Right lobe of liver (tissue), 6 donors: ENCODE measurements around the gene TRIP11. TPM values are rescaled to one million over a fixed set of nuclear protein-coding genes. Genes with fewer than 3 reads are reported as not detected.
A peak's percentile ranks its signal among the peaks of the same experiment; 100 is the strongest.
"Not testable (repeated sequence)": the region's sequence is repeated elsewhere in the genome, so short reads cannot be mapped to it uniquely, and the experiment has no call there.

ENCODE experiments used
- ATAC-seq, 4 donors: fragments of 200-7000 bp; cut with Tn5 transposase; one replicate each; pipeline ENCODE4 v1.9.1; 2020; ENCODE audit warnings: mild to moderate bottlenecking in 4 of 4, moderate library complexity in 4 of 4
- DNase-seq, 3 donors: peaks; one replicate each; pipeline ENCODE4 v3.0.0-alpha.2; 2020
- H3K27ac ChIP-seq, 3 donors: fragments of 200-600 bp; one replicate each; pipeline ENCODE4 v1.8.0; 2022
- H3K27me3 ChIP-seq, 2 donors: fragments of 200-600 bp; one replicate each; pipeline ENCODE4 v1.8.0; 2022
- H3K36me3 ChIP-seq, 4 donors: fragments of 200-600 bp; sonication (generic) in 1 of 4; one replicate each; pipeline versions ENCODE4 v1.5.1 to v1.8.0; 2017 to 2022; ENCODE audit warnings: control low read depth in 1 of 4
- H3K4me1 ChIP-seq, 4 donors: fragments of 200-600 bp; sonication (generic) in 1 of 4; one replicate each; pipeline versions ENCODE4 v1.5.1 to v1.8.0; 2017 to 2022; ENCODE audit warnings: control low read depth in 1 of 4
- H3K4me3 ChIP-seq, 3 donors: fragments of 200-600 bp; one replicate each; pipeline ENCODE4 v1.8.0; 2022
- H3K9me3 ChIP-seq, 4 donors: fragments of 200-600 bp; sonication (generic) in 1 of 4; one replicate each; pipeline versions ENCODE4 v1.5.1 to v1.8.0; 2017 to 2022; ENCODE audit warnings: control low read depth in 1 of 4
- CTCF ChIP-seq, 4 donors: fragments of 200-600 bp in 3 of 4; fragments of 450-650 bp in 1 of 4; IDR thresholded peaks; one replicate each; pipeline versions ENCODE4 v1.5.1 to v1.8.0; 2016 to 2022; ENCODE audit warnings: antibody characterized with exemption in 4 of 4, mild to moderate bottlenecking in 2 of 4
- POLR2A ChIP-seq: fragments of 450-650 bp; IDR thresholded peaks from one replicate; pipeline ENCODE4 v1.6.1; 2017; ENCODE audit warnings: antibody characterized with exemption, mild to moderate bottlenecking
- WGBS: methylation state at CpG from one replicate; pipeline ENCODE4 v1.1.6; 2018; ENCODE audit warnings: low coverage, low lambda C conversion rate; ENCODE audit not compliant: insufficient coverage; ENCODE audit errors: missing lambda C conversion rate; 5-methylcytosine and 5-hydroxymethylcytosine counted together
- intact Hi-C, 2 donors: fragments of 100-400 bp; cut with DNase I; formaldehyde crosslinking; loops; one replicate each; pipeline versions ENCODE4 v1.11.2 to v1.14.1; 2022
- total RNA-seq, 6 experiments: library from RNA; depleted of rRNA in 2 of 6; stranded (reverse); fragments of >200 nt in 2 of 6; fragmentation: NEBNext Ultra II Directional in 3 of 6; extraction: Animal tissue kit (Norgen Biotek cat#: 25700) in 3 of 6; gene quantifications; one replicate each; pipeline versions ENCODE4 v1.1.0 to v1.2.4, GENCODE V29; 2016 to 2023
- donor health status: DM: no; HTN: yes; CAD: no.
- donor health status: DM: no; HTN: no; CAD: no.
- donor health status: DM: no; HTN: no; CAD: no.
- donor health status: DM: no; HTN: yes; CAD: no.
- donor health status: DM: no; HTN: yes; CAD: no.

TRIP11 gene
- total RNA-seq, 6 experiments from 2014 or later: 18.4 to 36.1 (median 33.2) TPM

- peaks cover 0 to 1% (median 0%) of the 10 kb centered on the region in 4 donors for H3K36me3 ChIP-seq
- H3K4me3 ChIP-seq: no peak overlapping the region
- 81% methylated on average over 3 of the region's 3 CpGs for WGBS
- no peak overlapping the region for H3K27ac ChIP-seq
- no peak for TF ChIP-seq CTCF (IDR thresholded peaks at IDR 0.05)
- TF ChIP-seq POLR2A: no peak
- H3K4me1 ChIP-seq: no peaks in the 10 kb centered on the region
- intact Hi-C loops: no loop called here
- no peaks in the 10 kb centered on the region for H3K9me3 ChIP-seq
- ATAC-seq (no peak), DNase-seq (no peak)
- H3K27me3 ChIP-seq: no peaks in the 10 kb centered on the region
Measured at GRCh38 chr14:92049781-92050180, 9.9 kb upstream of the TRIP11 start.

DNA sequence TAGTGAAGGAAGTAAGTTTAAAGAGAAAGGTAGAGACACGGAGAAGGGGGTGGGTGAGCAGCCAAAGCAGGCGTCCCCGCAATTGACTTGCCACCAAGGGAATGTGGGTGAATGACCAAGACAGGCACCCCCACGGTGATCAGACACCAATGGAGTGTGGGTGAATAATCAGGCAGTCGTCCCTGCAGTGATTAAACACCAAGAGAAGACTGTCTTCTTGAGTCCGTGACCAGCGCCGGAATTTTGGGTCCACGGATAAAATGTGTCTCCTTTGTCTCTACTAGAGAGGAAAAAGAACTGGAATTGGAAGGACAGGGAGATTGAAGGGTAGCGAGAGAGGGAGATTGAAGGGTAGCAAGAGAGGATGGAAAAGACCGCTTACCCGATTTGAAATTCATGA is 9.4 kb upstream of the TRIP11 start:
- H3K4me1 ChIP-seq, H3K9me3 ChIP-seq, H3K27me3 ChIP-seq, H3K27ac ChIP-seq, ATAC-seq, H3K4me3 ChIP-seq, DNase-seq, intact Hi-C loops, H3K36me3 ChIP-seq: not testable (repeated sequence)
- WGBS: 94% methylated on average over 11 of the region's 12 CpGs

DNA sequence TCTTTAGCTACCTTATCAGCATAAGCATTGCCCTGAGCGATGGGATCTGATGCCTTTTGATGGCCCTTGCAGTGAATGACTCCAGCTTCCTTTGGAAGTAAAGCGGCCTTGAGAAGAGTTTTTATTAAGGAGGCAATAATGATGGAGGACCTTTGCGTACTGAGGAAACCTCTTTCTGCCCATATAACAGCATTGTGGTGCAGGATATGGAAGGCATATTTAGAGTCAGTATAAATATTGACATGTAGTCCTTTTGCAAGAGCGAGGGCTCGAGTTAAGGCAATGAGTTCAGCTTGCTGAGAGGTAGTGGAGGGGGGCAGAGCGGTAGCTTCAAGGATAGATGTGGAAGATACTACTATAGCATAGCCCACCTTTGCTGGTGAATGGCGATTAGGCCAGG is 6.0 kb upstream of the TRIP11 start:
- H3K4me3 ChIP-seq, H3K9me3 ChIP-seq, H3K36me3 ChIP-seq, ATAC-seq, H3K27ac ChIP-seq, H3K27me3 ChIP-seq, H3K4me1 ChIP-seq, DNase-seq, intact Hi-C loops: not testable (repeated sequence)
- 98% methylated on average over 6 of the region's 7 CpGs for WGBS

GRCh38 chr14:92041766-92042165 is 1.9 kb upstream of the TRIP11 start:
- H3K27ac ChIP-seq, H3K36me3 ChIP-seq, H3K4me3 ChIP-seq, DNase-seq, H3K27me3 ChIP-seq, ATAC-seq, intact Hi-C loops, H3K9me3 ChIP-seq: not testable (repeated sequence)
- 87% methylated on average over 2 of the region's 2 CpGs for WGBS
- H3K4me1 ChIP-seq: peaks cover 0 to 21% (median 7%) of the 10 kb centered on the region in 4 donors

GRCh38 chr14:92041203-92041602 is 1.3 kb upstream of the TRIP11 start:
- intact Hi-C loops: no loop called here
- H3K4me1 ChIP-seq: peaks cover 0 to 21% (median 10%) of the 10 kb centered on the region in 4 donors
- DNase-seq (no peak), ATAC-seq (no peak)
- no peak overlapping the region for H3K27ac ChIP-seq
- no peak for TF ChIP-seq POLR2A
- no peak for TF ChIP-seq CTCF (IDR thresholded peaks at IDR 0.05)
- no peaks in the 10 kb centered on the region for H3K27me3 ChIP-seq
- H3K36me3 ChIP-seq: peaks cover 0 to 1% (median 0%) of the 10 kb centered on the region in 4 donors
- WGBS: 91% methylated on average over 10 of the region's 10 CpGs
- H3K9me3 ChIP-seq: no peaks in the 10 kb centered on the region
- peak overlapping the region in 1 of 3 donors; percentile 93 for H3K4me3 ChIP-seq

GRCh38 chr14:92040431-92041051 is 682 bp upstream of the TRIP11 start:
- ATAC-seq (peak; percentile 26 to 47 (median 35)), DNase-seq (no peak)
- no peaks in the 10 kb centered on the region for H3K36me3 ChIP-seq
- no peaks in the 10 kb centered on the region for H3K27me3 ChIP-seq
- H3K4me1 ChIP-seq: peaks cover 0 to 21% (median 11%) of the 10 kb centered on the region in 4 donors
- TF ChIP-seq POLR2A (no peak), CTCF (IDR thresholded peaks at IDR 0.05) (no peak)
- intact Hi-C loops: no loop called here
- peak overlapping the region; percentile 94 to 98 (median 97) for H3K27ac ChIP-seq
- peak overlapping the region; percentile 86 to 93 (median 89) for H3K4me3 ChIP-seq
- no peaks in the 10 kb centered on the region for H3K9me3 ChIP-seq
- WGBS: 0% methylated on average over 13 of the region's 13 CpGs
